IMR-90 (cell line): Measurements from ENCODE around the gene ZNF560. TPM values are rescaled to one million over a fixed set of nuclear protein-coding genes. Genes with fewer than 3 reads are reported as not detected.

Experiments used
- ATAC-seq: fragments of 200-7000 bp; cut with Tn5 transposase; 2 replicates; pipeline ENCODE4 v1.9.1; 2020; ENCODE audit warnings: low read depth, mild to moderate bottlenecking, moderate library complexity
- BruUV-seq: library from RNA; stranded (reverse); fragments of 400-500 nt; replicated peaks from 2 replicates; lab custom pipeline; 2021; lab: Mats Ljungman, UMichigan
- CTCF ChIA-PET: fragments of 300-600 bp; formaldehyde crosslinking; extraction: SDS; loops from one replicate; lab custom pipeline; 2021; ENCODE audit warnings: antibody characterized with exemption; lab: Yijun Ruan, JAX
- POLR2A ChIA-PET: fragments of 300-600 bp; sonication (Branson Sonifier 250); formaldehyde crosslinking; loops from one replicate; lab custom pipeline; 2022; ENCODE audit warnings: antibody characterized with exemption; ENCODE audit not compliant: unreplicated experiment; lab: Charles Lee
- DNase-seq: peaks from one replicate; pipeline ENCODE4 v3.0.0; 2013
- H2AFZ ChIP-seq: replicated peaks from 2 replicates; pipeline ENCODE3; 2013; ENCODE audit warnings: low read length, mild to moderate bottlenecking; ENCODE audit not compliant: poor library complexity
- H2AK5ac ChIP-seq: 2 replicates; pipeline ENCODE4 v1.6.1; 2013; ENCODE audit warnings: low read depth, low read length, inconsistent platforms
- H2AK9ac ChIP-seq: replicated peaks from 2 replicates; pipeline ENCODE3; 2013; ENCODE audit warnings: mild to moderate bottlenecking, low read depth, low read length, moderate library complexity; ENCODE audit not compliant: poor library complexity
- H2BK120ac ChIP-seq: 2 replicates; pipeline ENCODE4 v1.6.1; 2013; ENCODE audit warnings: low read depth, low read length, inconsistent platforms
- H2BK15ac ChIP-seq: 3 replicates; pipeline ENCODE4 v1.6.1; 2013; ENCODE audit warnings: low read depth, low read length, inconsistent platforms
- H2BK20ac ChIP-seq: 2 replicates; pipeline ENCODE4 v1.6.1; 2013; ENCODE audit warnings: low read depth, mild to moderate bottlenecking, inconsistent platforms, low read length, moderate library complexity
- H2BK5ac ChIP-seq: 2 replicates; pipeline ENCODE4 v1.6.1; 2013; ENCODE audit warnings: mild to moderate bottlenecking, low read depth, low read length, inconsistent platforms; ENCODE audit not compliant: poor library complexity, severe bottlenecking
- H3K14ac ChIP-seq: replicated peaks from 2 replicates; pipeline ENCODE4 v1.6.1; 2013; ENCODE audit warnings: low read depth, low read length, inconsistent platforms
- H3K18ac ChIP-seq: 2 replicates; pipeline ENCODE4 v1.6.1; 2013; ENCODE audit warnings: low read depth, low read length, control low read depth
- H3K23ac ChIP-seq: 2 replicates; pipeline ENCODE4 v1.6.1; 2013; ENCODE audit warnings: low read depth, low read length, inconsistent platforms
- H3K27ac ChIP-seq: 2 replicates; pipeline ENCODE4 v1.5.1; 2013; ENCODE audit warnings: mild to moderate bottlenecking, control low read depth, low read length; ENCODE audit not compliant: insufficient read depth
- H3K27me3 ChIP-seq: 2 replicates; pipeline ENCODE4 v1.6.1; 2013; ENCODE audit warnings: low read length; ENCODE audit not compliant: control insufficient read depth, insufficient read depth
- H3K36me3 ChIP-seq: 2 replicates; pipeline ENCODE4 v1.6.1; 2013; ENCODE audit warnings: low read length, mixed read lengths; ENCODE audit not compliant: control insufficient read depth, insufficient read depth
- H3K4ac ChIP-seq: 2 replicates; pipeline ENCODE4 v1.6.1; 2013; ENCODE audit warnings: low read depth, low read length, inconsistent platforms
- H3K4me1 ChIP-seq: 2 replicates; pipeline ENCODE4 v1.6.1; 2013; ENCODE audit warnings: low read length, mixed read lengths; ENCODE audit not compliant: control insufficient read depth, insufficient read depth
- H3K4me2 ChIP-seq: 2 replicates; pipeline ENCODE4 v1.6.1; 2013; ENCODE audit warnings: low read depth, mild to moderate bottlenecking, control low read depth, low read length, moderate library complexity
- H3K4me3 ChIP-seq: 2 replicates; pipeline ENCODE4 v1.5.1; 2013; ENCODE audit warnings: low read depth, mild to moderate bottlenecking, control low read depth, low read length, moderate library complexity; ENCODE audit not compliant: insufficient read depth
- H3K56ac ChIP-seq: 2 replicates; pipeline ENCODE4 v1.6.1; 2013; ENCODE audit warnings: low read length, inconsistent platforms; ENCODE audit not compliant: insufficient read depth; ENCODE audit errors: extremely low read depth
- H3K79me1 ChIP-seq, 2 experiments: 2 replicates each; pipeline ENCODE4 v1.6.1; 2013; ENCODE audit warnings: low read length in 2 of 2, inconsistent platforms in 1 of 2, low read depth in 1 of 2
- H3K9ac ChIP-seq: 2 replicates; pipeline ENCODE4 v1.6.1; 2013; ENCODE audit warnings: low read depth, low read length, control low read depth
- H3K9me1 ChIP-seq: 2 replicates; pipeline ENCODE4 v1.6.1; 2013; ENCODE audit warnings: low read length, inconsistent platforms; ENCODE audit not compliant: insufficient read depth
- H3K9me3 ChIP-seq: 2 replicates; pipeline ENCODE4 v1.6.1; 2013; ENCODE audit warnings: low read length; ENCODE audit not compliant: control insufficient read depth, insufficient read depth
- H4K20me1 ChIP-seq: 2 replicates; pipeline ENCODE4 v1.6.1; 2013; ENCODE audit warnings: low read length, inconsistent platforms; ENCODE audit not compliant: insufficient read depth
- H4K5ac ChIP-seq: 2 replicates; pipeline ENCODE4 v1.6.1; 2013; ENCODE audit warnings: mild to moderate bottlenecking, low read depth, low read length, control low read depth
- H4K8ac ChIP-seq, 2 experiments: 2 replicates each; pipeline ENCODE4 v1.6.1; 2013; ENCODE audit warnings: low read depth in 2 of 2, low read length in 2 of 2, control low read depth in 1 of 2, inconsistent platforms in 1 of 2
- H4K91ac ChIP-seq: 2 replicates; pipeline ENCODE4 v1.6.1; 2013; ENCODE audit warnings: low read depth, low read length, inconsistent platforms; ENCODE audit not compliant: insufficient read depth
- BHLHE40 ChIP-seq: fragments of 150-350 bp; IDR thresholded peaks from 2 replicates; pipeline ENCODE4 v1.6.1; 2016; ENCODE audit warnings: mild to moderate bottlenecking, low read depth, low read length
- CHD1 ChIP-seq: IDR thresholded peaks from 2 replicates; pipeline ENCODE4 v1.6.1; 2012; ENCODE audit warnings: low read depth, low read length, improper control_type of control experiment
- ELK1 ChIP-seq: fragments of 150-350 bp; IDR thresholded peaks from 2 replicates; pipeline ENCODE4 v1.6.1; 2016; ENCODE audit warnings: low read depth, mild to moderate bottlenecking, low read length, moderate library complexity, borderline replicate concordance
- FOS ChIP-seq: fragments of 150-350 bp; IDR thresholded peaks from 2 replicates; pipeline ENCODE4 v1.6.1; 2016; ENCODE audit warnings: low read depth, low read length
- MAFK ChIP-seq: IDR thresholded peaks from 2 replicates; pipeline ENCODE4 v1.6.1; 2012; ENCODE audit warnings: low read depth, low read length, improper control_type of control experiment
- MAZ ChIP-seq: IDR thresholded peaks from 2 replicates; pipeline ENCODE4 v1.6.1; 2012; ENCODE audit warnings: low read depth, mild to moderate bottlenecking, low read length, improper control_type of control experiment, moderate library complexity, borderline replicate concordance
- MXI1 ChIP-seq: IDR thresholded peaks from 2 replicates; pipeline ENCODE4 v1.6.1; 2012; ENCODE audit warnings: low read depth, mild to moderate bottlenecking, low read length, moderate library complexity, borderline replicate concordance
- NFE2L2 ChIP-seq: fragments of 150-350 bp; IDR thresholded peaks from 2 replicates; pipeline ENCODE4 v1.6.1; 2016; ENCODE audit warnings: low read depth, mild to moderate bottlenecking, low read length
- POLR2A ChIP-seq: IDR thresholded peaks from 2 replicates; pipeline ENCODE4 v1.6.1; 2012; ENCODE audit warnings: mild to moderate bottlenecking, low read depth, low read length
- RAD21 ChIP-seq: IDR thresholded peaks from 2 replicates; pipeline ENCODE4 v1.6.1; 2012; ENCODE audit warnings: low read length, improper control_type of control experiment
- RCOR1 ChIP-seq: IDR thresholded peaks from 2 replicates; pipeline ENCODE4 v1.6.1; 2012; ENCODE audit warnings: mild to moderate bottlenecking, low read length, improper control_type of control experiment; ENCODE audit not compliant: insufficient replicate concordance
- RFX5 ChIP-seq: IDR thresholded peaks from 2 replicates; pipeline ENCODE4 v1.8.0; 2012; ENCODE audit warnings: low read depth, mild to moderate bottlenecking, low read length, moderate library complexity
- SMC3 ChIP-seq: fragments of 150-350 bp; IDR thresholded peaks from 2 replicates; pipeline ENCODE4 v1.6.1; 2016; ENCODE audit warnings: low read depth, mild to moderate bottlenecking, antibody characterized with exemption, low read length, moderate library complexity
- dilution Hi-C: fragments of 300-500 bp; cut with HindIII; formaldehyde crosslinking; loops from one replicate; pipeline ENCODE4 v1.14.3; 2018; ENCODE audit warnings: low sequenced_read_pairs; ENCODE audit not compliant: unreplicated experiment
- in situ Hi-C: fragments of 300-500 bp; cut with MboI; formaldehyde crosslinking; loops from 3 replicates; pipeline ENCODE4 v1.14.3; 2019; ENCODE audit warnings: low sequenced_read_pairs, inconsistent platforms, mixed read lengths
- intact Hi-C: fragments of 100-400 bp; cut with micrococcal nuclease; formaldehyde crosslinking; loops from 2 replicates; pipeline ENCODE4 v1.10.0; 2022
- polyA plus RNA-seq, 3 experiments: library from polyadenylated mRNA; depleted of rRNA; stranded (reverse); fragments of >200 nt; gene quantifications; 2 replicates each; pipeline ENCODE4 v1.2.3, GENCODE V29; 2012; ENCODE audit warnings: low replicate concordance in 1 of 3
- total RNA-seq: library from RNA; depleted of rRNA; stranded (reverse); fragments of >200 nt; gene quantifications from 2 replicates; pipeline ENCODE4 v1.2.3, GENCODE V29; 2012
- TF ChIP-seq, protein P1 (sequence below): fragments of 150-350 bp; IDR thresholded peaks from 2 replicates; pipeline ENCODE4 v1.6.1; 2017; ENCODE audit warnings: mild to moderate bottlenecking, antibody characterized with exemption, low read length, low read depth
- TF ChIP-seq, protein P2 (sequence below): conservative IDR thresholded peaks from 2 replicates; pipeline ENCODE4 v1.5.1; 2012; ENCODE audit warnings: mild to moderate bottlenecking, low read depth, low read length, improper control_type of control experiment

The ZNF560 gene
- total and polyA plus RNA-seq, 2 of the 4 experiments (the other 2 are of a cell fraction), result 0.36 to 0.90 TPM

DNA sequence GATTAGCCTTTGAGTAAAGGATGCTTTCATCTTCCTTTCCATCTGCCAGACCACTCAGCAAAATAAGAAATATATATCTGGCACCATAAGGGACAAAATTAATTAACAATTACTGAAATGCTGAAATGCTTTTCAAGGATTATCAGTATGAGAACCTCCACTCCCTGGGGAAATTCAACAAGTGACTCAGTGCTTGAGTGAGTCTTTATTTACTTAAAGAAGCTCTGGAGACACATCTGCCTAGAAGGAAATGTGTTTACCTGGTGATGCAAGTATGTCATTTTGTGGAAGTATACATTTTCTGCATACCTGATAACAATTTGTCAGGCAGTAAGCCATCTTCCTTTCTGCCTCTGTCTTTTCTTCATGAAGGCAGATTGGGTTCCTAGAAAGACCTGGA lies 23.4 kb downstream of the ZNF560 start:
- no peak overlapping the region for H2BK20ac ChIP-seq
- H2AK5ac ChIP-seq, result no peak overlapping the region
- in situ Hi-C loops, result no loop called here
- dilution Hi-C loops, result no loop called here
- H3K79me1 ChIP-seq, result no peaks in the 10 kb centered on the region
- no peak overlapping the region for H2BK5ac ChIP-seq
- H4K8ac ChIP-seq, result no peak overlapping the region
- H2AFZ ChIP-seq, result no peak overlapping the region
- no peaks in the 10 kb centered on the region for H3K4me1 ChIP-seq
- CTCF ChIA-PET, result no interaction called here
- TF ChIP-seq BHLHE40, result no peak
- TF ChIP-seq SMC3, result no peak
- TF ChIP-seq RAD21, result no peak
- TF ChIP-seq MXI1, result no peak
- TF ChIP-seq, protein P1, sequence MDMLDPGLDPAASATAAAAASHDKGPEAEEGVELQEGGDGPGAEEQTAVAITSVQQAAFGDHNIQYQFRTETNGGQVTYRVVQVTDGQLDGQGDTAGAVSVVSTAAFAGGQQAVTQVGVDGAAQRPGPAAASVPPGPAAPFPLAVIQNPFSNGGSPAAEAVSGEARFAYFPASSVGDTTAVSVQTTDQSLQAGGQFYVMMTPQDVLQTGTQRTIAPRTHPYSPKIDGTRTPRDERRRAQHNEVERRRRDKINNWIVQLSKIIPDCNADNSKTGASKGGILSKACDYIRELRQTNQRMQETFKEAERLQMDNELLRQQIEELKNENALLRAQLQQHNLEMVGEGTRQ, result no peak
- no peak for TF ChIP-seq NFE2L2
- TF ChIP-seq RCOR1, result no peak
- no peak for TF ChIP-seq FOS
- TF ChIP-seq MAFK, result no peak
- no peak for TF ChIP-seq CHD1
- no peak for TF ChIP-seq ELK1
- no peak for TF ChIP-seq RFX5
- TF ChIP-seq, protein P2, sequence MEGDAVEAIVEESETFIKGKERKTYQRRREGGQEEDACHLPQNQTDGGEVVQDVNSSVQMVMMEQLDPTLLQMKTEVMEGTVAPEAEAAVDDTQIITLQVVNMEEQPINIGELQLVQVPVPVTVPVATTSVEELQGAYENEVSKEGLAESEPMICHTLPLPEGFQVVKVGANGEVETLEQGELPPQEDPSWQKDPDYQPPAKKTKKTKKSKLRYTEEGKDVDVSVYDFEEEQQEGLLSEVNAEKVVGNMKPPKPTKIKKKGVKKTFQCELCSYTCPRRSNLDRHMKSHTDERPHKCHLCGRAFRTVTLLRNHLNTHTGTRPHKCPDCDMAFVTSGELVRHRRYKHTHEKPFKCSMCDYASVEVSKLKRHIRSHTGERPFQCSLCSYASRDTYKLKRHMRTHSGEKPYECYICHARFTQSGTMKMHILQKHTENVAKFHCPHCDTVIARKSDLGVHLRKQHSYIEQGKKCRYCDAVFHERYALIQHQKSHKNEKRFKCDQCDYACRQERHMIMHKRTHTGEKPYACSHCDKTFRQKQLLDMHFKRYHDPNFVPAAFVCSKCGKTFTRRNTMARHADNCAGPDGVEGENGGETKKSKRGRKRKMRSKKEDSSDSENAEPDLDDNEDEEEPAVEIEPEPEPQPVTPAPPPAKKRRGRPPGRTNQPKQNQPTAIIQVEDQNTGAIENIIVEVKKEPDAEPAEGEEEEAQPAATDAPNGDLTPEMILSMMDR, result no peak
- TF ChIP-seq POLR2A, result no peak
- TF ChIP-seq MAZ, result no peak
- DNase-seq, result no peak
- no peak overlapping the region for H3K4me2 ChIP-seq
- no peak overlapping the region for H3K27ac ChIP-seq
- no peaks in the 10 kb centered on the region for H4K20me1 ChIP-seq
- intact Hi-C loops, result no loop called here
- no peak overlapping the region for H3K9ac ChIP-seq
- no peaks in the 10 kb centered on the region for H3K27me3 ChIP-seq
- no peak overlapping the region for H4K91ac ChIP-seq
- no peak overlapping the region for H3K56ac ChIP-seq
- no peak overlapping the region for H3K18ac ChIP-seq
- H3K36me3 ChIP-seq, result peaks cover 2% of the 10 kb centered on the region; the same call in 1 of the 2 replicates
- no peak overlapping the region for H3K23ac ChIP-seq
- H4K5ac ChIP-seq, result no peak overlapping the region
- no peak overlapping the region for H2AK9ac ChIP-seq
- POLR2A ChIA-PET, result no interaction called here
- H2BK15ac ChIP-seq, result no peak overlapping the region
- no TSS peak for BruUV-seq
- peaks cover 11% of the 10 kb centered on the region for H3K9me3 ChIP-seq
- no peak overlapping the region for H2BK120ac ChIP-seq
- no peaks in the 10 kb centered on the region for H3K9me1 ChIP-seq
- no peak overlapping the region for H3K4ac ChIP-seq
- ATAC-seq, result no peak
- no peak overlapping the region for H3K14ac ChIP-seq
- no peak overlapping the region for H3K4me3 ChIP-seq
